ENCODE results near the gene KANTR.

Gene KANTR

GRCh38 chrX:53055244-53055849 lies 38.6 kb upstream of the KANTR start:
- ChIA-PET POLR2A (no interaction called here), CTCF (no interaction called here)
- H3K9me3 ChIP-seq (ENCODE audit: control extremely low read depth in 1 of 5, control insufficient read depth in 4 of 5, insufficient read depth in 2 of 5, low read depth in 1 of 5, low read length in 4 of 5), result no peaks in the 10 kb centered on the region
- no peaks in the 10 kb centered on the region for H3K36me3 ChIP-seq (ENCODE audit: control insufficient read depth in 4 of 4, insufficient read depth in 4 of 4, low read length in 3 of 4)
- H3K4me3 ChIP-seq (ENCODE audit: control insufficient read depth in 1 of 7, extremely low read depth in 1 of 7, insufficient read depth in 4 of 7, low read depth in 2 of 7, low read length in 6 of 7), result no peak overlapping the region
- no peak overlapping the region for H3K27ac ChIP-seq (ENCODE audit: insufficient read depth in 1 of 2, low read depth in 1 of 2, low read length in 2 of 2, poor library complexity in 1 of 2, severe bottlenecking in 2 of 2)
- H3K27me3 ChIP-seq (replicated peaks in 2 of 5; ENCODE audit: control insufficient read depth in 4 of 5, insufficient read depth in 5 of 5, low read length in 4 of 5), result peaks cover 0 to 5% (median 0%) of the 10 kb centered on the region in 5 experiments
- WGBS (ENCODE audit: insufficient coverage), result 87% methylated on average over 6 of the region's 6 CpGs
- no peak for DNase-seq
- H3K4me1 ChIP-seq (ENCODE audit: control extremely low read depth in 1 of 4, control insufficient read depth in 4 of 4, insufficient read depth in 4 of 4, low read length in 3 of 4), result no peaks in the 10 kb centered on the region

DNA sequence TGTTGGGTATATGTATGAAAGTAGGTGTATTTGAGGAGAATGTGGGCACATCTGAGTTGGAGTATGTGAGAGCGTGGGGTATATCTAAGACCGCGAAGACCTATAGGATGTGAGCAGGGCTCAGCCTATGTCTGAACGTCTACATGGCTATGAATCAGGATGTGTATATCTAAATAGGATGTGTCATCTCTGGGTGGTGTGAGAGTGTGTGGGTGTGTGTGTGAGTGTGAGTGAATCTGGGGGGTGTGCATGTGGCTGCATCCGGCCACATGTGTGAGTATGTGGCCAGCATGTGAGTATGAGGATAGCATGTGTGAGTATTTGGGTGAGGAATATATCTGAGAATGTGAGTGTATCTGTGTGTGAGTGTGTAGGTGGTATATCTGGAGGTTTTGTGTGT lies 37.6 kb upstream of the KANTR start:
- Histone ChIP-seq H3K27me3 (replicated peaks in 2 of 5; ENCODE audit: control insufficient read depth in 4 of 5, insufficient read depth in 5 of 5, low read length in 4 of 5) (peaks cover 0 to 5% (median 0%) of the 10 kb centered on the region in 5 experiments), H3K4me1 (ENCODE audit: control extremely low read depth in 1 of 4, control insufficient read depth in 4 of 4, insufficient read depth in 4 of 4, low read length in 3 of 4) (no peaks in the 10 kb centered on the region), H3K4me3 (ENCODE audit: control insufficient read depth in 1 of 7, extremely low read depth in 1 of 7, insufficient read depth in 4 of 7, low read depth in 2 of 7, low read length in 6 of 7) (no peak overlapping the region), H3K27ac (ENCODE audit: insufficient read depth in 1 of 2, low read depth in 1 of 2, low read length in 2 of 2, poor library complexity in 1 of 2, severe bottlenecking in 2 of 2) (no peak overlapping the region), H3K9me3 (ENCODE audit: control extremely low read depth in 1 of 5, control insufficient read depth in 4 of 5, insufficient read depth in 2 of 5, low read depth in 1 of 5, low read length in 4 of 5) (no peaks in the 10 kb centered on the region), H3K36me3 (ENCODE audit: control insufficient read depth in 4 of 4, insufficient read depth in 4 of 4, low read length in 3 of 4) (no peaks in the 10 kb centered on the region)
- 93% methylated on average over 5 of the region's 5 CpGs for WGBS (ENCODE audit: insufficient coverage)
- ChIA-PET POLR2A (no interaction called here), CTCF (no interaction called here)
- no peak for DNase-seq

GRCh38 chrX:53065104-53065503 lies 28.8 kb upstream of the KANTR start:
- H3K36me3 ChIP-seq (ENCODE audit: control insufficient read depth in 4 of 4, insufficient read depth in 4 of 4, low read length in 3 of 4), result peaks cover 0 to 3% (median 0%) of the 10 kb centered on the region in 4 experiments
- ChIA-PET POLR2A (no interaction called here), CTCF (interaction anchor here (0.7 kb wide), 1 partner anchor 21 kb away, joined by 4 read pairs; no protein-coding TSS in a partner anchor)
- peaks cover 0 to 17% (median 0%) of the 10 kb centered on the region in 5 experiments for H3K27me3 ChIP-seq (replicated peaks in 2 of 5; ENCODE audit: control insufficient read depth in 4 of 5, insufficient read depth in 5 of 5, low read length in 4 of 5)
- no peaks in the 10 kb centered on the region for H3K9me3 ChIP-seq (ENCODE audit: control extremely low read depth in 1 of 5, control insufficient read depth in 4 of 5, insufficient read depth in 2 of 5, low read depth in 1 of 5, low read length in 4 of 5)
- H3K4me1 ChIP-seq (ENCODE audit: control extremely low read depth in 1 of 4, control insufficient read depth in 4 of 4, insufficient read depth in 4 of 4, low read length in 3 of 4), result no peaks in the 10 kb centered on the region
- H3K4me3 ChIP-seq (ENCODE audit: control insufficient read depth in 1 of 7, extremely low read depth in 1 of 7, insufficient read depth in 4 of 7, low read depth in 2 of 7, low read length in 6 of 7), result no peak overlapping the region
- no peak overlapping the region for H3K27ac ChIP-seq (ENCODE audit: insufficient read depth in 1 of 2, low read depth in 1 of 2, low read length in 2 of 2, poor library complexity in 1 of 2, severe bottlenecking in 2 of 2)
- no peak for DNase-seq
- WGBS (ENCODE audit: insufficient coverage), result 33% methylated on average over 1 of the region's 1 CpG

DNA sequence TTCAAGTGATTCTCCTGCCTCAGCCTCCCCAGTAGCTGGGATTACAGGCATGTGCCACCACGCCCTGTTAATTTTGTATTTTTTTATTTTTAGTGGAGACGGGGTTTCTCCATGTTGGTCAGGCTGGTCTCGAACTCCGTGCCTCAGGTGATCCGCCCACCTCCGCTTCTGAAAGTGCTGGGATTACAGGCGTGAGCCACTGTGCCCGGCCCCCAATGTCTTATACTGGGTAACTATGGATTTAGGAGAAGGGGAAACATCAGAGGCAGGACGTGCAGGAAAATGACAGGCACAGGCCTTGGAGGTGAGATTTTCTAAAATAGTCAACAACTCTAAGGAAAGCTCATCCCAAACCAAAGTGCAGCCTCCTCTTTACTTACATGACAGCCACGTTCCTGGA lies 22.9 kb upstream of the KANTR start:
- no CpG with 5 or more reads among the region's 10 CpGs for WGBS (ENCODE audit: insufficient coverage)
- POLR2A ChIA-PET, result interaction anchor here (0.9 to 2.9 kb wide), 2 partner anchors 11 to 17 kb away, joined by 4 to 15 read pairs; partner anchors contain the start of gene TSPYL2
- H3K27ac ChIP-seq (ENCODE audit: insufficient read depth in 1 of 2, low read depth in 1 of 2, low read length in 2 of 2, poor library complexity in 1 of 2, severe bottlenecking in 2 of 2), result no peak overlapping the region
- no peaks in the 10 kb centered on the region for H3K36me3 ChIP-seq (ENCODE audit: control insufficient read depth in 4 of 4, insufficient read depth in 4 of 4, low read length in 3 of 4)
- H3K9me3 ChIP-seq (ENCODE audit: control extremely low read depth in 1 of 5, control insufficient read depth in 4 of 5, insufficient read depth in 2 of 5, low read depth in 1 of 5, low read length in 4 of 5), result no peaks in the 10 kb centered on the region
- CTCF ChIA-PET, result interaction anchor here (1.0 to 4.6 kb wide), 2 partner anchors 14 to 18 kb away, joined by 4 to 52 read pairs; no protein-coding TSS in a partner anchor
- no peak for DNase-seq
- H3K4me1 ChIP-seq (ENCODE audit: control extremely low read depth in 1 of 4, control insufficient read depth in 4 of 4, insufficient read depth in 4 of 4, low read length in 3 of 4), result peaks cover 0 to 10% (median 5%) of the 10 kb centered on the region in 4 experiments
- H3K4me3 ChIP-seq (ENCODE audit: control insufficient read depth in 1 of 7, extremely low read depth in 1 of 7, insufficient read depth in 4 of 7, low read depth in 2 of 7, low read length in 6 of 7), result no peak overlapping the region
- peaks cover 0 to 18% (median 0%) of the 10 kb centered on the region in 5 experiments for H3K27me3 ChIP-seq (replicated peaks in 2 of 5; ENCODE audit: control insufficient read depth in 4 of 5, insufficient read depth in 5 of 5, low read length in 4 of 5)

GRCh38 chrX:53071604-53072417 lies 22.1 kb upstream of the KANTR start:
- peak; percentile 71 to 86 (median 85) for DNase-seq
- H3K27me3 ChIP-seq (replicated peaks in 2 of 5; ENCODE audit: control insufficient read depth in 4 of 5, insufficient read depth in 5 of 5, low read length in 4 of 5), result peaks cover 0 to 20% (median 0%) of the 10 kb centered on the region in 5 experiments
- H3K4me3 ChIP-seq (ENCODE audit: control insufficient read depth in 1 of 7, extremely low read depth in 1 of 7, insufficient read depth in 4 of 7, low read depth in 2 of 7, low read length in 6 of 7), result peak overlapping the region; percentile 9 to 91 (median 71)
- H3K36me3 ChIP-seq (ENCODE audit: control insufficient read depth in 4 of 4, insufficient read depth in 4 of 4, low read length in 3 of 4), result no peaks in the 10 kb centered on the region
- POLR2A ChIA-PET, result interaction anchor here (0.9 to 2.9 kb wide), 3 partner anchors 10 to 16 kb away, joined by 4 to 15 read pairs (median 7); partner anchors contain the start of gene TSPYL2
- H3K9me3 ChIP-seq (ENCODE audit: control extremely low read depth in 1 of 5, control insufficient read depth in 4 of 5, insufficient read depth in 2 of 5, low read depth in 1 of 5, low read length in 4 of 5), result no peaks in the 10 kb centered on the region
- WGBS (ENCODE audit: insufficient coverage), result 4% methylated on average over 20 of the region's 31 CpGs
- H3K4me1 ChIP-seq (ENCODE audit: control extremely low read depth in 1 of 4, control insufficient read depth in 4 of 4, insufficient read depth in 4 of 4, low read length in 3 of 4), result peaks cover 0 to 10% (median 5%) of the 10 kb centered on the region in 4 experiments
- H3K27ac ChIP-seq (ENCODE audit: insufficient read depth in 1 of 2, low read depth in 1 of 2, low read length in 2 of 2, poor library complexity in 1 of 2, severe bottlenecking in 2 of 2), result peak overlapping the region in 1 of 2 experiments; percentile 61
- CTCF ChIA-PET, result interaction anchor here (0.7 to 4.6 kb wide), 7 partner anchors 8 to 122 kb away, joined by 3 to 52 read pairs (median 3); no protein-coding TSS in a partner anchor

DNA sequence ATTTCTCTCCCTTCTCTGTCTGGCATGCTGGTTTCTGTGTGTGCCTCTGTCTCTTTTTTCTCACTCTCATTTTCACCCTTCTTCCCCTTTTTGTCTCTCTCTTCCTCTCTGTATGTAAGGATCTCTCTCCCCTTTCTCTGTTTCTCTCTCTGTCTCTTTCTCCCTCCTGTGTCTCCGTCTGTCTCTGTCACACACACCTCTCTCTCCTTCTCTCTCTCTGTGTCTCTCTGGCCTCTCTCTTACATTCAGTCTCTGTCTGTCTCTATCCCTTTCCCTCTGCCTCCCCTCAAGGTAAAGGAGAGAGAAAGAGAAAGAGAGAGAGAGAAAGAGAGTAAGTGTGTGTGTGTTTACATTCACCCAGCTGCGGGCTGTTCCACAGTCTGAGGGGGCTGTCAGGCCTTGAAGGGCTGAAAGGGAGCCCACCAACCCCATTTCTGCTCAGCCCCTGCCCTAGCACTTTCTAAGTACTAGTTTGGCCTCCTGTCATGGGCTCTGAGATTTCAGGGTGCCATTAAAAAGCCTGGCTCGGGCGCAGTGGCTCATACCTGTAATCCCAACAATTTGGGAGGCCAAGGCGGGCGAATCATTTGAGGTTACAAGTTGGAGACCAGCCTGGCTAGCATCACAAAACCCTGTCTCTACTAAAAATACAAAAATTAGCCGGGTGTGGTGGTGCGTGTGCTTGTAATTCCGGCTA lies 21.4 kb upstream of the KANTR start:
- CTCF ChIA-PET, result interaction anchor here (0.7 to 4.6 kb wide), 7 partner anchors 9 to 121 kb away, joined by 3 to 52 read pairs (median 3); no protein-coding TSS in a partner anchor
- Histone ChIP-seq H3K4me1 (ENCODE audit: control extremely low read depth in 1 of 4, control insufficient read depth in 4 of 4, insufficient read depth in 4 of 4, low read length in 3 of 4) (peaks cover 0 to 10% (median 5%) of the 10 kb centered on the region in 4 experiments), H3K27ac (ENCODE audit: insufficient read depth in 1 of 2, low read depth in 1 of 2, low read length in 2 of 2, poor library complexity in 1 of 2, severe bottlenecking in 2 of 2) (peak overlapping the region in 1 of 2 experiments; percentile 61), H3K27me3 (replicated peaks in 2 of 5; ENCODE audit: control insufficient read depth in 4 of 5, insufficient read depth in 5 of 5, low read length in 4 of 5) (peaks cover 0 to 24% (median 0%) of the 10 kb centered on the region in 5 experiments), H3K36me3 (ENCODE audit: control insufficient read depth in 4 of 4, insufficient read depth in 4 of 4, low read length in 3 of 4) (no peaks in the 10 kb centered on the region), H3K4me3 (ENCODE audit: control insufficient read depth in 1 of 7, extremely low read depth in 1 of 7, insufficient read depth in 4 of 7, low read depth in 2 of 7, low read length in 6 of 7) (peak overlapping the region in 5 of 7 experiments; percentile 19 to 91 (median 74)), H3K9me3 (ENCODE audit: control extremely low read depth in 1 of 5, control insufficient read depth in 4 of 5, insufficient read depth in 2 of 5, low read depth in 1 of 5, low read length in 4 of 5) (no peaks in the 10 kb centered on the region)
- WGBS (ENCODE audit: insufficient coverage), result 87% methylated on average over 6 of the region's 9 CpGs
- POLR2A ChIA-PET, result interaction anchor here (2.0 to 2.9 kb wide), 2 partner anchors 9 to 15 kb away, joined by 7 to 15 read pairs; partner anchors contain the start of gene TSPYL2
- no peak for DNase-seq
